GM12878 (cell line): ENCODE data around the gene AKAP5. TPM values are rescaled to one million over a fixed set of nuclear protein-coding genes. Genes with fewer than 3 reads are reported as not detected.
A peak's percentile ranks its signal among the peaks of the same experiment; 100 is the strongest.

Experiments
- ATAC-seq: fragments of 200-7000 bp; cut with Tn5 transposase; 3 replicates; pipeline ENCODE4 v1.9.1; 2020; ENCODE audit warnings: mild to moderate bottlenecking, moderate library complexity
- BruUV-seq: library from RNA; stranded (reverse); fragments of 400-500 nt; replicated peaks from 2 replicates; lab custom pipeline; 2021; lab: Mats Ljungman, UMichigan
- CTCF ChIA-PET: fragments of 300-600 bp; sonication (Branson Sonifier 250); formaldehyde crosslinking; extraction: SDS; loops from one replicate; lab custom pipeline; 2021; ENCODE audit warnings: inconsistent platforms; lab: Yijun Ruan, JAX
- POLR2A ChIA-PET: fragments of 350-600 bp; formaldehyde crosslinking; extraction: SDS; loops from one replicate; lab custom pipeline; 2021; ENCODE audit warnings: inconsistent platforms; lab: Charles Lee
- RAD21 ChIA-PET: fragments of 300-600 bp; sonication (Branson Sonifier 250); formaldehyde crosslinking; loops from one replicate; lab custom pipeline; 2023; ENCODE audit warnings: antibody characterized with exemption; ENCODE audit not compliant: unreplicated experiment; lab: Charles Lee
- SMC1A ChIA-PET: fragments of 300-600 bp; sonication (Branson Sonifier 250); formaldehyde crosslinking; loops from one replicate; lab custom pipeline; 2023; ENCODE audit not compliant: unreplicated experiment, uncharacterized antibody; lab: Charles Lee
- DNase-seq: peaks from one replicate; pipeline ENCODE4 v3.0.0-alpha.2; 2011; ENCODE audit warnings: low read depth, low spot score
- FAIRE-seq: peaks from 3 replicates; lab custom pipeline; 2011; peaks lifted over from hg19 to GRCh38; lab: Jason Lieb, UNC
- H2AFZ ChIP-seq: 2 replicates; pipeline ENCODE4 v1.6.0; 2011; ENCODE audit warnings: low read depth, low read length, control low read depth; ENCODE audit not compliant: control insufficient read depth
- H3K27ac ChIP-seq: 2 replicates; pipeline ENCODE4 v1.5.1; 2011; ENCODE audit warnings: control low read depth; ENCODE audit not compliant: control insufficient read depth, insufficient read depth
- H3K27me3 ChIP-seq, 2 experiments: replicated peaks in 1 of 2; 2 replicates each; pipeline versions ENCODE4 v1.6.0 to v1.6.1; 2011; ENCODE audit warnings: low read length in 1 of 2; ENCODE audit not compliant: control insufficient read depth in 2 of 2, insufficient read depth in 2 of 2
- H3K36me3 ChIP-seq, 2 experiments: 2 replicates each; pipeline ENCODE4 v1.5.1; 2011; ENCODE audit warnings: low read length in 1 of 2; ENCODE audit not compliant: control insufficient read depth in 2 of 2, insufficient read depth in 2 of 2
- H3K4me1 ChIP-seq: 2 replicates; pipeline ENCODE4 v1.6.1; 2011; ENCODE audit warnings: mild to moderate bottlenecking, low read length, moderate library complexity, mixed read lengths; ENCODE audit not compliant: control insufficient read depth, insufficient read depth
- H3K4me2 ChIP-seq: 2 replicates; pipeline ENCODE4 v1.6.0; 2011; ENCODE audit warnings: control low read depth; ENCODE audit not compliant: control insufficient read depth, insufficient read depth
- H3K4me3 ChIP-seq: fragments of 200-600 bp; sonication (generic); 2 replicates; pipeline ENCODE4 v1.5.1; 2016
- H3K79me2 ChIP-seq: 2 replicates; pipeline ENCODE4 v1.6.0; 2011; ENCODE audit warnings: low read length; ENCODE audit not compliant: control insufficient read depth, insufficient read depth
- H3K9ac ChIP-seq: 2 replicates; pipeline ENCODE4 v1.8.0; 2011; ENCODE audit warnings: low read length, control low read depth, mixed read lengths; ENCODE audit not compliant: control insufficient read depth, insufficient read depth
- H3K9me3 ChIP-seq: replicated peaks from 3 replicates; pipeline ENCODE4 v1.5.1; 2011; ENCODE audit warnings: mild to moderate bottlenecking, low read length; ENCODE audit not compliant: control insufficient read depth, insufficient read depth
- H4K20me1 ChIP-seq: 2 replicates; pipeline ENCODE4 v1.6.0; 2011; ENCODE audit not compliant: control insufficient read depth, insufficient read depth
- FOS ChIP-seq: IDR thresholded peaks from 3 replicates; pipeline ENCODE4 v1.6.1; 2011; ENCODE audit warnings: borderline replicate concordance; ENCODE audit not compliant: insufficient read length; ENCODE audit errors: extremely low read depth
- IKZF1 ChIP-seq: fragments of 450-650 bp; conservative IDR thresholded peaks from 2 replicates; pipeline ENCODE4 v1.6.1; 2017; ENCODE audit warnings: antibody characterized with exemption, mild to moderate bottlenecking
- IKZF2 ChIP-seq, 2 experiments: fragments of 450-650 bp; IDR thresholded peaks; 2 replicates each; pipeline ENCODE4 v1.6.1; 2017; ENCODE audit warnings: mild to moderate bottlenecking in 2 of 2, moderate library complexity in 2 of 2
- JUND ChIP-seq: IDR thresholded peaks from 2 replicates; pipeline ENCODE4 v1.6.1; 2012; ENCODE audit warnings: low read depth, mild to moderate bottlenecking, low read length, improper control_type of control experiment, moderate library complexity
- NFXL1 ChIP-seq: fragments of 450-650 bp; IDR thresholded peaks from 2 replicates; pipeline ENCODE4 v1.6.1; 2017; ENCODE audit warnings: antibody characterized with exemption, mild to moderate bottlenecking, borderline replicate concordance
- NR2C2 ChIP-seq: IDR thresholded peaks from 2 replicates; pipeline ENCODE4 v1.6.1; 2011; ENCODE audit warnings: borderline replicate concordance, low read depth; ENCODE audit not compliant: control insufficient read depth, insufficient read length
- NR2F1 ChIP-seq: fragments of 450-650 bp; conservative IDR thresholded peaks from 2 replicates; pipeline ENCODE4 v1.6.1; 2017; ENCODE audit warnings: mild to moderate bottlenecking
- SIN3A ChIP-seq: IDR thresholded peaks from 2 replicates; pipeline ENCODE4 v1.6.1; 2012; ENCODE audit warnings: low read depth, low read length, improper control_type of control experiment
- SMAD1 ChIP-seq: fragments of 450-650 bp; IDR thresholded peaks from 2 replicates; pipeline ENCODE4 v1.6.1; 2018; ENCODE audit warnings: mild to moderate bottlenecking, low read depth; ENCODE audit not compliant: partially characterized antibody
- WGBS: methylation state at CpG from one replicate; pipeline ENCODE4 v1.1.6; 2016; ENCODE audit warnings: low lambda C conversion rate; ENCODE audit not compliant: insufficient replicate concordance, insufficient coverage; ENCODE audit errors: missing lambda C conversion rate; 5-methylcytosine and 5-hydroxymethylcytosine counted together
- in situ Hi-C: fragments of 300-500 bp; cut with MboI; formaldehyde crosslinking; loops from 9 replicates; pipeline ENCODE4 v1.14.3; 2018; ENCODE audit warnings: mixed read lengths
- intact Hi-C: fragments of 100-400 bp; cut with micrococcal nuclease; formaldehyde crosslinking; loops from one replicate; pipeline ENCODE4 v1.14.2; 2022; ENCODE audit not compliant: unreplicated experiment
- polyA plus RNA-seq, 11 experiments: library from polyadenylated mRNA; depleted of rRNA in 4 of 11; unstranded in 6 of 11; stranded (reverse) in 5 of 11; fragments of >200 nt; fragmentation: Nextera tagmentation in 4 of 11; fragmentation: Illumina TruSeq in 1 of 11; extraction: Ambion mirVana in 4 of 11; extraction: Trizol in 1 of 11; gene quantifications; 1 replicate in 1 of 11; 2 replicates in 10 of 11; pipeline versions ENCODE4 v1.2.1 to v1.2.3, GENCODE V29; 2011 to 2016; ENCODE audit warnings: inconsistent platforms in 2 of 11, missing spikeins in 2 of 11, low read depth in 1 of 11
- total RNA-seq, 4 experiments: library from RNA; depleted of rRNA in 3 of 4; stranded (reverse); fragments of >200 nt in 3 of 4; fragmentation: Illumina TruSeq in 1 of 4; extraction: Trizol in 1 of 4; gene quantifications; 2 replicates each; pipeline versions ENCODE4 v1.2.1 to v1.2.3, GENCODE V29; 2013 to 2021
- TF ChIP-seq, protein P1 (sequence below): fragments of 450-650 bp; IDR thresholded peaks from 2 replicates; pipeline ENCODE4 v1.6.1; 2016; ENCODE audit warnings: mild to moderate bottlenecking

The AKAP5 gene
- total and polyA plus RNA-seq, 10 of the 15 experiments (the other 5 are each of a cell fraction or from before 2014, with no cell fraction given) = 0.45 to 5.1 (median 1.7) TPM

DNA sequence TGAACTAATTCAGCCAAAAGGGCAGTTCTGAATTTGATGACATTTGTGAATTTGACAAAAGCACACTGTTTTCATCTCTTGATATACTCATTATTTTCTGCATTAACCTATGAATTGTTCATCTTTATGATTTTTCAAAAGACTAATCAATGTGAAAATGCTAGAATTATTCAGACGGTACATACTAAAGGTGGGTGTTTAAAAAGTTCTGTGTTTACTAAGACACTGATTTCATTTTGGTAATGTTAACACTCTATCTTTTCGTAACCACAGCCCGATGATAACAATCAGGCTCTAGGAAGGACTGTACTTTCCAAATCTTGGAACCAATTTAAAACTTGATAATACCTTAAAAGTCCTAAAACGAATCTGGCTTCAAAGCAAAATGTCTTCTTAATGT is 9.4 kb downstream of the AKAP5 start (continued):
- TF ChIP-seq, protein P1, sequence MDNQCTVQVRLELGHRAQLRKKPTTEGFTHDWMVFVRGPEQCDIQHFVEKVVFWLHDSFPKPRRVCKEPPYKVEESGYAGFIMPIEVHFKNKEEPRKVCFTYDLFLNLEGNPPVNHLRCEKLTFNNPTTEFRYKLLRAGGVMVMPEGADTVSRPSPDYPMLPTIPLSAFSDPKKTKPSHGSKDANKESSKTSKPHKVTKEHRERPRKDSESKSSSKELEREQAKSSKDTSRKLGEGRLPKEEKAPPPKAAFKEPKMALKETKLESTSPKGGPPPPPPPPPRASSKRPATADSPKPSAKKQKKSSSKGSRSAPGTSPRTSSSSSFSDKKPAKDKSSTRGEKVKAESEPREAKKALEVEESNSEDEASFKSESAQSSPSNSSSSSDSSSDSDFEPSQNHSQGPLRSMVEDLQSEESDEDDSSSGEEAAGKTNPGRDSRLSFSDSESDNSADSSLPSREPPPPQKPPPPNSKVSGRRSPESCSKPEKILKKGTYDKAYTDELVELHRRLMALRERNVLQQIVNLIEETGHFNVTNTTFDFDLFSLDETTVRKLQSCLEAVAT = no peak
- TF ChIP-seq NR2C2 (no peak), NFXL1 (no peak), SMAD1 (no peak), SIN3A (no peak), JUND (no peak)

DNA sequence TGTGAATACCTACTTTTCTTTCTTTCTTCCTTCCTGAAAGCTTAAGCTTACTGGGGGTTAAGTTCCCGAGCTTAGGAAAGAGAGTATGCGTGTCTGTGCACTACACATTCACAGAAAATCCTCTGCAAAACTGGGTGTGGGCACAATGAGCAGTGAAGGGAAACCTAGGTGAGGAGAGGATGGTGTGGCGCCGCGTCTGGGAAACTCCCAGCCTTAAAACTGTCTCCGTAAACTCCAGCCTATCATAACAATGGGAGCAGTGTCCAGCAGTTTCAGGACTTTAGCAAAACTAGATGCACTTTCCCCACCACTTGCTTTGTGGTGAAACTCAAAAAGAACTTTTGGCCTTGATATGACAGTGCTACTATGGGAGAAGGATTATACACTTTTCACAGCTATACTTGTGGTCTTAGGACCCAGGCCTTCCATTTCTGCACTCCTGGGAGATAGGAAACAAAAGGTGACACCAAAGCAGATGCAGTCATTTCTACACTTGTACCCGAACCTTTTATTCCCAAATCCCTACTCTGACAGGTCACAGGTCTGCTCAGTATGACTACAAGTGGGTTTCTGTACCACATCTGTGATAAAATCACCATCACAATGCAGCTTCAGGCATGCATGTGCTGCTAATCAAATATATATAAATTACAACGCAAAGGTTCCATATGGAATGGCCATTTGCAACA is 10.4 kb downstream of the AKAP5 start:
- intact Hi-C loops = no loop called here
- H2AFZ ChIP-seq = no peak overlapping the region
- peaks cover 0 to 4% of the 10 kb centered on the region in 2 experiments; a peak in 2 of 4 replicates for H3K36me3 ChIP-seq
- no peaks in the 10 kb centered on the region for H4K20me1 ChIP-seq
- DNase-seq (no peak), ATAC-seq (no peak; the same call in 1 of the 3 replicates), FAIRE-seq (no peak)
- no peak overlapping the region for H3K4me2 ChIP-seq
- no peaks in the 10 kb centered on the region for H3K9me3 ChIP-seq
- ChIA-PET RAD21 (interaction anchor here (0.7 to 5.8 kb wide), 8 partner anchors 9 to 982 kb away, joined by 3 to 51 read pairs (median 3); no protein-coding TSS in a partner anchor), POLR2A (interaction anchor here (0.6 to 1.2 kb wide), 5 partner anchors 10 to 39 kb away, joined by 3 to 7 read pairs (median 3); partner anchors contain the start of gene AKAP5), CTCF (interaction anchor here (0.6 to 9.8 kb wide), 6 partner anchors 12 to 154 kb away, joined by 3 to 244 read pairs (median 6); no protein-coding TSS in a partner anchor), SMC1A (interaction anchor here (0.6 to 2.8 kb wide), 12 partner anchors 8 to 136 kb away, joined by 3 to 20 read pairs (median 4); no protein-coding TSS in a partner anchor)
- no peaks in the 10 kb centered on the region for H3K27me3 ChIP-seq
- 84% methylated on average over 8 of the region's 8 CpGs for WGBS
- BruUV-seq = no TSS peak
- TF ChIP-seq NR2F1 (peak; percentile 71; the same call in 1 of the 2 replicates), IKZF2 (IDR thresholded peaks at IDR 0.05) (peak in 1 of 2 experiments; percentile 42; a peak in 1 of 4 replicates), FOS (no peak), IKZF1 (peak; percentile 58; the same call in 1 of the 2 replicates)
- H3K79me2 ChIP-seq = no peaks in the 10 kb centered on the region; the same call in 1 of the 2 replicates
- H3K4me3 ChIP-seq = no peak overlapping the region
- in situ Hi-C loops = loop anchor here (5.0 kb wide), 1 partner anchor 133 kb away; no protein-coding TSS in a partner anchor
- H3K9ac ChIP-seq = no peak overlapping the region
- peaks cover 8% of the 10 kb centered on the region for H3K4me1 ChIP-seq
- no peak overlapping the region for H3K27ac ChIP-seq
